Activated T-cell treated with anti-CD3 and anti-CD28 coated beads, Interleukin-2, amount 50 U/mL, for 72 hours (primary cell): ENCODE data around the gene FADS1. TPM values are rescaled to one million over a fixed set of nuclear protein-coding genes. Genes with fewer than 3 reads are reported as not detected.
A peak's percentile ranks its signal among the peaks of the same experiment; 100 is the strongest.

Experiments
- ATAC-seq, 2 donors: fragments of 150-1000 bp; cut with Tn5 transposase; replicated peaks in 1 of 2; 2 replicates each; pipeline ENCODE4 v1.10.0; 2021; ENCODE audit warnings: moderate library complexity in 2 of 2, mild to moderate bottlenecking in 1 of 2
- DNase-seq, 2 donors: peaks; one replicate each; pipeline ENCODE4 v3.0.0; 2021 to 2022; ENCODE audit warnings: mixed read lengths in 1 of 2
- H3K27ac Mint-ChIP-seq: one replicate; pipeline ENCODE4 v1.8.0; 2022; ENCODE audit warnings: mild to moderate bottlenecking, moderate library complexity, mixed read lengths
- H3K27me3 Mint-ChIP-seq: one replicate; pipeline ENCODE4 v1.8.0; 2022; ENCODE audit warnings: low read depth, mixed read lengths
- H3K36me3 Mint-ChIP-seq, 2 donors: one replicate each; pipeline ENCODE4 v1.8.0; 2022; ENCODE audit warnings: mixed read lengths in 2 of 2, mild to moderate bottlenecking in 1 of 2; ENCODE audit not compliant: insufficient read depth in 2 of 2
- H3K4me1 Mint-ChIP-seq: one replicate; pipeline ENCODE4 v1.8.0; 2022; ENCODE audit warnings: low read depth, mixed read lengths
- H3K4me3 Mint-ChIP-seq, 2 donors: one replicate each; pipeline ENCODE4 v1.8.0; 2022; ENCODE audit warnings: mild to moderate bottlenecking in 2 of 2, mixed read lengths in 2 of 2, moderate library complexity in 2 of 2
- H3K9me3 Mint-ChIP-seq, 2 donors: one replicate each; pipeline ENCODE4 v1.8.0; 2022; ENCODE audit warnings: mixed read lengths in 2 of 2
- total RNA-seq, 2 donors: library from RNA; stranded (reverse); gene quantifications; one replicate each; pipeline ENCODE4 v1.2.3, GENCODE V29; 2022

The FADS1 gene
- total RNA-seq, result 10 to 100 TPM in 1 of 2 donors, 1 to 10 TPM in 1; 8.5 to 17.7 TPM

GRCh38 chr11:61816736-61817455 lies at the start of gene FADS1:
Gene FADS1, minus strand, starts transcription at chr11:61817003. Its CDS starts 74 bp downstream, at chr11:61816929.
- ATAC-seq (peak; percentile 73 to 80), DNase-seq (peak; percentile 82 to 91)
- Mint-ChIP-seq H3K4me1 (peaks cover 19% of the 10 kb centered on the region), H3K4me3 (peak within 1 kb of the TSS; percentile 89 to 94), H3K36me3 (peaks cover 5% of the 10 kb centered on the region in 2 donors), H3K27me3 (peaks cover 6% of the 10 kb centered on the region), H3K9me3 (peaks cover 0 to 2% of the 10 kb centered on the region in 2 donors), H3K27ac (peak within 1 kb of the TSS; percentile 87)

DNA sequence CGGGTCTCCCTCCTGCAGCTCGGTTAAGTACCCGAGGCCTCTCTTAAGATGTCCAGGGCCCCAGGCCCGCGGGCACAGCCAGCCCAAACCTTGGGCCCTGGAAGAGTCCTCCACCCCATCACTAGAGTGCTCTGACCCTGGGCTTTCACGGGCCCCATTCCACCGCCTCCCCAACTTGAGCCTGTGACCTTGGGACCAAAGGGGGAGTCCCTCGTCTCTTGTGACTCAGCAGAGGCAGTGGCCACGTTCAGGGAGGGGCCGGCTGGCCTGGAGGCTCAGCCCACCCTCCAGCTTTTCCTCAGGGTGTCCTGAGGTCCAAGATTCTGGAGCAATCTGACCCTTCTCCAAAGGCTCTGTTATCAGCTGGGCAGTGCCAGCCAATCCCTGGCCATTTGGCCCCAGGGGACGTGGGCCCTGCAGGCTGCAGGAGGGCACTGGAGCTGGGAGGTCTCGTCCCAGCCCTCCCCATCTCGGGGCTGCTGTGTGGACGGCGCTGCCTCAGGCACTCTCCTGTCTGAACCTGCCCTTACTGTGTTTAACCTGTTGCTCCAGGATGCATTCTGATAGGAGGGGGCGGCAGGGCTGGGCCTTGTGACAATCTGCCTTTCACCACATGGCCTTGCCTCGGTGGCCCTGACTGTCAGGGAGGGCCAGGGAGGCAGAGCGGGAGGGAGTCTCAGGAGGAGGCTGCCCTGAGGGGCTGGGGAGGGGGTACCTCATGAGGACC lies 49.6 kb upstream of the FADS1 start:
- Mint-ChIP-seq H3K36me3 (peaks cover 0 to 2% of the 10 kb centered on the region in 2 donors), H3K9me3 (no peaks in the 10 kb centered on the region), H3K27ac (no peak overlapping the region), H3K4me1 (peaks cover 4% of the 10 kb centered on the region), H3K4me3 (no peak overlapping the region), H3K27me3 (no peaks in the 10 kb centered on the region)
- ATAC-seq, result no peak
- no peak for DNase-seq

DNA sequence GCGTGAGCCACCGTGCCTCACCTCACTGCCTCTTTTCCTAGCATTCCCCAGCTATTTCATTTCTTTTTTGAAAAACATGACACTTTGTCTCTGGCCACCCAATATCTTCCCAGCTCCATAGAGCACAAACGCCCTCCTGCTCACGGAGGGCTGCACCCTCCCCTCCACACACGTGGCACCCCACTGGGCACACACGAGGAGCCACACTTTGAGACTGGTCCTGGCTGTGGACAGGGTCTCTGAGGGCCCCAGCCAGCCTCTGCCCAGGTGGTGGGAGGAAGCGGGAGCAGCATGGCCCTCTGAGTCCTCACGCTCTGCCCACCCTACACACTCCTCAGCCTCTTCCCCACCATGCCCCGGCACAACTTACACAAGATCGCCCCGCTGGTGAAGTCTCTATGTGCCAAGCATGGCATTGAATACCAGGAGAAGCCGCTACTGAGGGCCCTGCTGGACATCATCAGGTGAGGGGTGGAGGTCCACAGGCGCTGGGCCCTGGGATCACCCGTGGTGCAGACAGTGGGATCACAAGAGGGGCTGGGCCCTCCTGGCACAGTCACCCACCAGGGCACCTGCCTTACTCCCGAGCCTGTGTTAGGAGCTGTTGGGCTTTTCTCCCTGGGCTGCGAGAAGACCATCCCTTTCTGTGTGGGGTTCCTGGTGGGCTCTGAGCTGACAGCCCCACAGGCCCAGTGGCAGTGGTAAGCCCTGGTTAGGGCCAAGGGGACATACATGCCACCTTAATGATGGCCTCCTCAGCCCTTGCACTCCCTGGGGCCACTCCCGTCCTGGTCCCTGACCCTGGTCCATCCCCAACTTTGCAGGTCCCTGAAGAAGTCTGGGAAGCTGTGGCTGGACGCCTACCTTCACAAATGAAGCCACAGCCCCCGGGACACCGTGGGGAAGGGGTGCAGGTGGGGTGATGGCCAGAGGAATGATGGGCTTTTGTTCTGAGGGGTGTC lies 48.3 kb upstream of the FADS1 start:
- no peaks in the 10 kb centered on the region for H3K27me3 Mint-ChIP-seq
- H3K36me3 Mint-ChIP-seq, result peaks cover 0 to 2% of the 10 kb centered on the region in 2 donors
- no peak for DNase-seq
- H3K27ac Mint-ChIP-seq, result no peak overlapping the region
- no peak overlapping the region for H3K4me3 Mint-ChIP-seq
- ATAC-seq, result no peak
- no peaks in the 10 kb centered on the region for H3K4me1 Mint-ChIP-seq
- no peaks in the 10 kb centered on the region for H3K9me3 Mint-ChIP-seq

DNA sequence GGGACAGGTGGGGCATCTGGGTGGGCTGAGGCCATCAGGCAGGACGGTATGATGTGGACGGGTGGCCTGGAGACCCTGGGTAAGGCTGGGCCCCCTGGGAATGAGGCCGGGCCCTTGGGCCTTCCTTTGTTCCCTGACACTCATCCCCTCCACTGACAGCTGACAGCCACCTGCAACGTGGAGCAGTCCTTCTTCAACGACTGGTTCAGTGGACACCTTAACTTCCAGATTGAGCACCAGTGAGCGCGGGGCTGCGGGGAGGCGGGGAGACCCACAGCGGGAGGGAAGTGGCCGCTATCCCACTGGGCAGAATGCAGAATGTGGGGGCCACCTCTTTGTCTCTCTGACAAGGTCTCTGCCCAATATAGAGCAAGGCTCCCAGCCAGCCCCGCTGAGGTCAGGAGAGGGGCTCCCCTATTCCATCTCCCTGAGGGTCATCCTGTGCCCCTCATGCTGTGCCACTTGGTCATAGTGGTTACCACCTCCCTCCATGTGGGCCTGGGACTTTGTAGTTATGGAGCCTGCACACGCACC lies 46.8 kb upstream of the FADS1 start:
- H3K36me3 Mint-ChIP-seq, result peaks cover 0 to 6% of the 10 kb centered on the region in 2 donors
- H3K9me3 Mint-ChIP-seq, result no peaks in the 10 kb centered on the region
- ATAC-seq (no peak), DNase-seq (no peak)
- H3K27ac Mint-ChIP-seq, result no peak overlapping the region
- no peaks in the 10 kb centered on the region for H3K4me1 Mint-ChIP-seq
- no peak overlapping the region for H3K4me3 Mint-ChIP-seq
- no peaks in the 10 kb centered on the region for H3K27me3 Mint-ChIP-seq

GRCh38 chr11:61862714-61863547 lies 46.1 kb upstream of the FADS1 start:
- H3K4me1 Mint-ChIP-seq, result no peaks in the 10 kb centered on the region
- no peak for ATAC-seq

GRCh38 chr11:61861634-61862033 lies 44.8 kb upstream of the FADS1 start:
- no peak for ATAC-seq
- Mint-ChIP-seq H3K9me3 (no peaks in the 10 kb centered on the region), H3K4me1 (no peaks in the 10 kb centered on the region), H3K27ac (peak overlapping the region; percentile 24), H3K27me3 (no peaks in the 10 kb centered on the region), H3K4me3 (no peak overlapping the region), H3K36me3 (peaks cover 0 to 6% of the 10 kb centered on the region in 2 donors)
- DNase-seq, result no peak

More at GRCh38 chr11:61862714-61863547, 46.1 kb upstream of the FADS1 start:
- Mint-ChIP-seq H3K4me3 (no peak overlapping the region), H3K9me3 (no peaks in the 10 kb centered on the region), H3K27ac (no peak overlapping the region), H3K36me3 (peaks cover 0 to 6% of the 10 kb centered on the region in 2 donors), H3K27me3 (no peaks in the 10 kb centered on the region)
- DNase-seq, result no peak

GRCh38 chr11:61860054-61860903 lies 43.5 kb upstream of the FADS1 start:
- Mint-ChIP-seq H3K9me3 (no peaks in the 10 kb centered on the region), H3K4me3 (no peak overlapping the region), H3K36me3 (peaks cover 0 to 6% of the 10 kb centered on the region in 2 donors), H3K27me3 (no peaks in the 10 kb centered on the region), H3K27ac (no peak overlapping the region), H3K4me1 (no peaks in the 10 kb centered on the region)
- no peak for ATAC-seq
- DNase-seq, result no peak

DNA sequence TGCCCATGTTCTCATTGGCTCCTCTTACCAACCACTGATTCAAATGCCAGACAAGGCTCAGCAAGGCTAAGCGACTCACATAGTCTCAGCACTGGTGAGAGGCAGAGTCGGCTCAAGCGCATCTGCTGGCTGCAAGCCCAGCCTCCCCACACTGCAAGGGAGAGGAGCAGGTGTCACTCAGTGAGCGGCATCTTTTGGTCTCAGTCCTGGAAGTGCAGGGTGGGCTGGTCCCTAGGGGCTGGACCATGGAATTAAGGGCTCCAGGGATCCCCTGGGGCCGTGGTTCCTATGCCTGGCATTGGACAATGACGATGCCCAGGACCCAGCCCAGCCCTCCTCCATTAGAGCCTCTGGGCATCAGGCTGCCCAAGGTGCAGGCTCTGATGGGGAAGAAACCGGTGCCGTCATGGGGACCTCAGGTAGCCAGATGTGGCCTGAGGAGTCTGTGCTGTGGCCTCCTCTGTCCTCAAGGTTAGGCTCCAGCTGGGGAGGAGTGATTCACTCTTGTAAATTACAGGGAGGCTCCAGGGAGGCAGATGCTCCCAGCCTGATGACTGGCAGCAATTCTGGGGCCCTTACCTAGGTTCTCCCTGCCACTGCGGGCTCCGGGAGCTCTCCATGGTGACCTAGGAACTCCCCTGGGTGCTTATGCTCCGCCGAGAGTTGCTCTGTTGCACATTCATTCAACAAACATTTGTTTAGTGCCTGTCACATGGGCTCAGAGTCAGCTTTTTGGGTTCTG lies 39.3 kb upstream of the FADS1 start:
- H3K9me3 Mint-ChIP-seq, result no peaks in the 10 kb centered on the region

GRCh38 chr11:61854966-61855714 lies 38.3 kb upstream of the FADS1 start:
- Mint-ChIP-seq H3K27ac (no peak overlapping the region), H3K9me3 (no peaks in the 10 kb centered on the region), H3K4me3 (no peak overlapping the region), H3K4me1 (no peaks in the 10 kb centered on the region), H3K27me3 (no peaks in the 10 kb centered on the region), H3K36me3 (peaks cover 0 to 9% of the 10 kb centered on the region in 2 donors)
- DNase-seq (no peak), ATAC-seq (no peak)

More for the DNA sequence above, 39.3 kb upstream of the FADS1 start:
- DNase-seq (no peak), ATAC-seq (no peak)
- H3K27ac Mint-ChIP-seq, result no peak overlapping the region
- H3K4me3 Mint-ChIP-seq, result no peak overlapping the region
- peaks cover 0 to 9% of the 10 kb centered on the region in 2 donors for H3K36me3 Mint-ChIP-seq
- H3K27me3 Mint-ChIP-seq, result no peaks in the 10 kb centered on the region
- H3K4me1 Mint-ChIP-seq, result no peaks in the 10 kb centered on the region

- peaks cover 0 to 9% of the 10 kb centered on the region in 2 donors for H3K36me3 Mint-ChIP-seq
- no peak overlapping the region for H3K27ac Mint-ChIP-seq
- ATAC-seq, result no peak
- no peaks in the 10 kb centered on the region for H3K9me3 Mint-ChIP-seq
- H3K27me3 Mint-ChIP-seq, result no peaks in the 10 kb centered on the region
- no peaks in the 10 kb centered on the region for H3K4me1 Mint-ChIP-seq
- H3K4me3 Mint-ChIP-seq, result no peak overlapping the region
- no peak for DNase-seq
Observed at GRCh38 chr11:61854206-61854895, 37.5 kb upstream of the FADS1 start.
